Measurements from ENCODE around the gene PALLD. TPM values are rescaled to one million over a fixed set of nuclear protein-coding genes. Genes with fewer than 3 reads are reported as not detected.
A peak's percentile ranks its signal among the peaks of the same experiment; 100 is the strongest.

Gene PALLD
- total RNA-seq, 2 experiments from 2014 or later = 1.2 to 1.3 TPM

DNA sequence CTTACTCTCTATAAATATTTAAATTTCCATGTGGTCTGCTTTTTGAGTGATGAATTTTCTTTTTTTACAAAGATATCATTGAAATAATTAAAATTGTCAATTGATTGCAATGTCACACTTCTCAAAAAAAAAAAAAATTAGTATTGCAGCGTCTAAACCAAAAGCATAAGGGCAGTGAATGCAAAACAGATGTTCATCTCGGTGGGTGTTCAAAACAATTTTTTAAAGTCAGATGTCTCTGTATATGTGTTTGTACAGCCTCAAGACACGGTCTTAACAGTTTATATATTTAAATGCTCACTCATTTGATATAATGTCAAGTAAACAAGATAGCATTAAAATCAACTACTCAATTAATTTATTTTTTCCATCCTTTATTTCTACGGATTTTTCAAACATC is 52.3 kb downstream of the PALLD start:
- H3K27ac Mint-ChIP-seq = no peak overlapping the region
- H3K4me1 Mint-ChIP-seq (ENCODE audit: low read depth) = no peaks in the 10 kb centered on the region
- no peaks in the 10 kb centered on the region for H3K36me3 Mint-ChIP-seq (ENCODE audit: low read depth)
- no peaks in the 10 kb centered on the region for H3K9me3 Mint-ChIP-seq (ENCODE audit: insufficient read depth)
- no peak overlapping the region for H3K4me3 Mint-ChIP-seq
- peaks cover 9% of the 10 kb centered on the region for H3K27me3 Mint-ChIP-seq (ENCODE audit: low read depth)
- DNase-seq (no peak), ATAC-seq (no peak)
- ChIA-PET CTCF (no interaction called here), POLR2A (no interaction called here)

DNA sequence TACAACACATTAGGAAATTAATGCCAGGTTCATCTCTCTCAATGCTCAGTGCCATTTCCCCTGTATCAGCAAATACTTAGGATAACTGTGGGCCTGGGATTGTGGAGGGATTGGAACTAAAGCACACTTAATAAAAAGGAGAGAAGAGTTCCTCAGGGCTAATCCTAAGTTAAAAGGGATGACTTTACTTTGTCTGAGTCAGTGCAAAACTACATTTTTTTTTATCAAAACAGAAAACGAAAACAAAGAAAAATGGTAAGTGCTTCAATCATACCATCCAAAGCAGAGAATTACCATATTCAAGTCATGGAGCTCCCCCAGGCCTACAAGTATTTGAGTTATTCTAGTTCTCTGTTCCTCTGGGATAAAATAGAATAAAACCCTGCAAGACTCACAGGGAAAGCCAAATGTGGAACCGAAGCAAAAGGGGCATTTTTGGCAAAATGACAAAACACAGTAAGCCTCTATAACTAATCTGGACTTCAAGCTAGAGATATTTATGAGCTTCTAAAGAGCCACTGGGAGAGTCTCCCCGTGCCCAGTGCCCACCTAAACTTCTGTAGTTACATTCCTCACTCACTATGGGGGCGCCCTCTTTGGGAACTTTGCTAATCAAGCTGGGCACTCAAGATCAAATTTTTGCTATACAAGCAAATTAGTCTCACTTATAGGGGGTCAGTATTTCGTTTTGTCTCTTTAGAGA is 53.4 kb downstream of the PALLD start:
- Mint-ChIP-seq H3K4me3 (no peak overlapping the region), H3K36me3 (ENCODE audit: low read depth) (no peaks in the 10 kb centered on the region), H3K9me3 (ENCODE audit: insufficient read depth) (no peaks in the 10 kb centered on the region), H3K4me1 (ENCODE audit: low read depth) (no peaks in the 10 kb centered on the region), H3K27ac (no peak overlapping the region), H3K27me3 (ENCODE audit: low read depth) (peaks cover 8% of the 10 kb centered on the region)
- no peak for ATAC-seq
- no peak for DNase-seq
- ChIA-PET POLR2A (no interaction called here), CTCF (no interaction called here)

- CTCF ChIA-PET = no interaction called here
- Mint-ChIP-seq H3K4me1 (ENCODE audit: low read depth) (no peaks in the 10 kb centered on the region), H3K27me3 (ENCODE audit: low read depth) (peaks cover 8% of the 10 kb centered on the region), H3K27ac (no peak overlapping the region), H3K4me3 (no peak overlapping the region), H3K36me3 (ENCODE audit: low read depth) (no peaks in the 10 kb centered on the region), H3K9me3 (ENCODE audit: insufficient read depth) (no peaks in the 10 kb centered on the region)
- no peak for DNase-seq
- ATAC-seq = no peak
- POLR2A ChIA-PET = no interaction called here
These were observed 54.4 kb downstream of the PALLD start for GRCh38 chr4:168551211-168551610.

DNA sequence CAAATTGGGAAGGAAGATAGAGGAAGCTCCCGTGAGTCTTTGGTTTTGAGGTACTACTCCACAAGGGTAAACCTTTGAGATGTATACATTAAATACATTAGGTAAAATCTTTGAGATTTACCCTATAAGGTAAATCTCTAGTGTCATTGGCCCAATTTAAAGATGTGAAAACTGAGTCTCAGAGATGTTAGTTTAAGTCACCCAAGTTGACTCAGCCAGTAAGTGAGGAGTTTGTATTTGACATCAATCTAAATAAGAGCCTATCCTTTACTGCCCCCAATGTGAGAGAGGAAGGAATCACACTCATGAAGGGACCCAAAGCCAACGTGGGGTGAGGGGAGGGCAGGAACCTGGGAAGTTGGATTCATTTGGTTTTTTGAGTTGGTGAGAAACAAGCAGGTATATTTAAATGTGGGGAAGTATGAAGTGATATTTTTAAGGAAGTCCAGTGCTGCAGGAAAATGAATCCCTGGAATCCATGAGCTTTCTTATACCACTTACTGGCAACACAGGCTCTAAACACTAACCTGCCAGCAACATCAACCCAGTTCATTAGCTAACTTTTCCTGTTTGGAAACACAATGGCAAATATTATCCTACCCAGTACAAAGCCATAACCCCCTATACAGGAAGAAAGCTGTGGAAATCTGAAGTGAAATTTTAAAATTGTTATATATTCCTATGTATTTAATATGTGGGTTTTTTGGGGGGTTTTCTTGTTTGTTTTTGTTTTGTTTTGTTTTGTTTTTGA is 55.3 kb downstream of the PALLD start:
- H3K4me1 Mint-ChIP-seq (ENCODE audit: low read depth) = no peaks in the 10 kb centered on the region
- ChIA-PET POLR2A (no interaction called here), CTCF (interaction anchor here (0.7 to 1.1 kb wide), 4 partner anchors 19 to 42 kb away, joined by 3 to 4 read pairs (median 4); no protein-coding TSS in a partner anchor)
- DNase-seq (no peak), ATAC-seq (peak; percentile 55)
- no peak overlapping the region for H3K4me3 Mint-ChIP-seq
- no peaks in the 10 kb centered on the region for H3K36me3 Mint-ChIP-seq (ENCODE audit: low read depth)
- peaks cover 8% of the 10 kb centered on the region for H3K27me3 Mint-ChIP-seq (ENCODE audit: low read depth)
- no peaks in the 10 kb centered on the region for H3K9me3 Mint-ChIP-seq (ENCODE audit: insufficient read depth)
- H3K27ac Mint-ChIP-seq = no peak overlapping the region

DNA sequence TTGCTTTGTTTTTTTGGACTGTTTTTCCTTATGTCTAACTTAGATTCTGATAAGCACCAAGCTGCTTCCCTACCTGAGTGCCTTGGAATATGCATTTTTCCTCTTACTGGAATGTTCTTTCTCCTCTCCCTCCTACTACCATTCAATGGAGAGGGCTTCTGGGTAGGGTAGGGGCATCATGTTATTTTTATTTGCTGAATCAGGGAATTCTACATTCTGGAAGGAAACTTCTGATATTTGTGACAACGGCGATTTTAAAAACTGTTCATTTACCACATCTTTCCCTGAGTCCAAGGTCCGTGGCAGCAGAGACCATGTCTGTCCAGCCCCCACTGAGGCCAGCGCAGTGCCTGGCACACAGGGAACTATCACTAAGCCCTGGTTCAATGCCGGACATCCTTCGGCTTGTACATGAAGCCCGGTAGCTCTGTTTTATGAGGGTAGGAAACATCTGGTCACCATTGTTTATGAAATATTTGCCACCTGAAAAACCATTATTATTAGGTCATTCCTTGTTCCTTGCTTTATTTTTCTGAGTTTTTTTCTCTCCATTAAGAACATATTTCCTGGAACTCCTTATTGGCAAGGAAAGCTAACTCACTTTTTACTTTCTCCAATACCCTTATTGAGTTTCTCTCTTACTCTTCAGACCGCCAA is 57.0 kb downstream of the PALLD start:
- no peak for ATAC-seq
- Mint-ChIP-seq H3K36me3 (ENCODE audit: low read depth) (no peaks in the 10 kb centered on the region), H3K9me3 (ENCODE audit: insufficient read depth) (no peaks in the 10 kb centered on the region), H3K27ac (no peak overlapping the region), H3K4me3 (no peak overlapping the region), H3K4me1 (ENCODE audit: low read depth) (no peaks in the 10 kb centered on the region), H3K27me3 (ENCODE audit: low read depth) (peaks cover 7% of the 10 kb centered on the region)
- POLR2A ChIA-PET = no interaction called here
- no peak for DNase-seq
- CTCF ChIA-PET = no interaction called here

GRCh38 chr4:168555437-168555836 is 58.6 kb downstream of the PALLD start:
- no peak for DNase-seq
- peaks cover 7% of the 10 kb centered on the region for H3K27me3 Mint-ChIP-seq (ENCODE audit: low read depth)
- no peaks in the 10 kb centered on the region for H3K36me3 Mint-ChIP-seq (ENCODE audit: low read depth)
- ChIA-PET POLR2A (no interaction called here), CTCF (no interaction called here)
- H3K9me3 Mint-ChIP-seq (ENCODE audit: insufficient read depth) = no peaks in the 10 kb centered on the region
- no peak for ATAC-seq
- H3K27ac Mint-ChIP-seq = no peak overlapping the region
- no peaks in the 10 kb centered on the region for H3K4me1 Mint-ChIP-seq (ENCODE audit: low read depth)
- no peak overlapping the region for H3K4me3 Mint-ChIP-seq

DNA sequence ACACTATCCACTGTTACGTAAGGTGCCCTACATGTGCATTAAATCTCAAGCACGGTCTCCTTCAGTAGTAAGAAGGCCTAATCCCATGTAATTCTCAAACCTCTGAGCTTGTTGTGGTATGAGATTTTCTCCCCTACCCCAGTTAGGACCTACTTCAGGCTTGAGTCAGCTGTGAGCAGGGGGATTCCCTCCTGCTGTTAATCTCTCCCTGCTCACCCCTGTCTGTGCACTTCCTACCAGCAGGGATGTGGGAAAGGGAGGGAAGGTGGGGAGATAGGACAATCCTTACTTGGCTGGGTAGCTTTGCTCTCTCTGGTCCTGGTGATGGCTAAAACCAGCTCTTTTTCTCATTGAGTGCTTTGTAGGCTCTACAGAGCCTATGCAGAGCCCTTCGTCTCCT is 60.8 kb downstream of the PALLD start:
- ChIA-PET POLR2A (no interaction called here), CTCF (no interaction called here)
- Mint-ChIP-seq H3K9me3 (ENCODE audit: insufficient read depth) (no peaks in the 10 kb centered on the region), H3K36me3 (ENCODE audit: low read depth) (no peaks in the 10 kb centered on the region), H3K27ac (no peak overlapping the region), H3K27me3 (ENCODE audit: low read depth) (peaks cover 10% of the 10 kb centered on the region), H3K4me3 (no peak overlapping the region), H3K4me1 (ENCODE audit: low read depth) (no peaks in the 10 kb centered on the region)
- ATAC-seq (no peak), DNase-seq (no peak)

GRCh38 chr4:168558599-168558998 is 61.7 kb downstream of the PALLD start:
- H3K27me3 Mint-ChIP-seq (ENCODE audit: low read depth) = peaks cover 14% of the 10 kb centered on the region
- H3K9me3 Mint-ChIP-seq (ENCODE audit: insufficient read depth) = no peaks in the 10 kb centered on the region
- DNase-seq (no peak), ATAC-seq (no peak)
- POLR2A ChIA-PET = no interaction called here
- no peaks in the 10 kb centered on the region for H3K36me3 Mint-ChIP-seq (ENCODE audit: low read depth)
- no peaks in the 10 kb centered on the region for H3K4me1 Mint-ChIP-seq (ENCODE audit: low read depth)
- CTCF ChIA-PET = no interaction called here
- H3K4me3 Mint-ChIP-seq = no peak overlapping the region
- no peak overlapping the region for H3K27ac Mint-ChIP-seq

DNA sequence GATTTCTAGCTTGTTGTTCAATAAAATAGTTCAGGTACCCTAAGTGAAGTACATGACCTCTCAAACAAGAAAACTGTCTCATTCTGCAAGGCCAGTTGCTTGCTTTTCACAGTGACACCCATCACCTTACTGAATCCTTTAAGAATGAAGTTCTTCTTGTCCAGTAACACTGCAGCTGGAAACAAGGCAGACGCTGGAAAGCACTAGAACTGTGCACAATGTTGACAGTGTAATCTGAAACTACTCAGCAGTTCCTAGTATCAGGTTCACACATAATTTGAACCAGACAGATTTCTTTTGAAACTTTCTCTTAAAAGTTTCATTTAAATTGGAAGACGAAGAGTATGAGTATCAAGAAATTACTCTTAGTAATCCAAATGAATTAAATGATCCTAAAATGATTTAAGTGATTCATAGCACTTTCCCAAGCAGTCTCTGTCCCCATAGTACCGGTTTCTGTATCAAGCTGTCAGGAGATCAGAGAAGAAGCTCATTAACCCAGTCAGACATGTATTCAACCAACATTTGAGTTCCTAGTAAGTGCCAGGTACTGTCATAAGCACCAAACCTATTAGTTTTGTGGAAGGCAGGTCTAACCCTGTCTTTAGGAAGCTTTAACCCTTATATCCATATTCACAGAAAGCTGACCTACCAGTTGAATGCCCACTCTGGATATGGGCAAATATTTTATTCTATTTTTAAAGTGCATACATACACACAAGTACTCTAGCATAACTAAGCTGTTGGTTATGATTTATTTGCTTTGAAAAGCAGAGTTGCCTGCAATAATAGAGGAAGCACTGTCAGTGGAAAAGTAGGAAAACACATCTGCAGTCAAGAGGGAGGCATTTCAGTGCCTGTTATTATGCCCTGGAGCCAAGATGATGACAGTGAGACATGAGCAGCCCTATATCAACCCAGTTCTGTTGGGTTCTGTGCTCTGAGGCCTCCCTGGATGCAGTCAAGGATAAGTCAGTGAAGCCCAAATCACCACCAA is 63.6 kb downstream of the PALLD start:
- Mint-ChIP-seq H3K27me3 (ENCODE audit: low read depth) (peaks cover 12% of the 10 kb centered on the region), H3K9me3 (ENCODE audit: insufficient read depth) (no peaks in the 10 kb centered on the region), H3K4me1 (ENCODE audit: low read depth) (no peaks in the 10 kb centered on the region), H3K27ac (no peak overlapping the region), H3K4me3 (no peak overlapping the region), H3K36me3 (ENCODE audit: low read depth) (no peaks in the 10 kb centered on the region)
- ATAC-seq = no peak
- DNase-seq = no peak
- POLR2A ChIA-PET = interaction anchor here (0.5 kb wide), 1 partner anchor 1452 kb away, joined by 3 read pairs; no protein-coding TSS in a partner anchor
- CTCF ChIA-PET = interaction anchor here (0.8 kb wide), 1 partner anchor 31 kb away, joined by 3 read pairs; no protein-coding TSS in a partner anchor

- Mint-ChIP-seq H3K4me1 (ENCODE audit: low read depth) (no peaks in the 10 kb centered on the region), H3K27me3 (ENCODE audit: low read depth) (peaks cover 12% of the 10 kb centered on the region), H3K4me3 (no peak overlapping the region), H3K36me3 (ENCODE audit: low read depth) (no peaks in the 10 kb centered on the region), H3K9me3 (ENCODE audit: insufficient read depth) (no peaks in the 10 kb centered on the region), H3K27ac (no peak overlapping the region)
- ATAC-seq = no peak
- CTCF ChIA-PET = no interaction called here
- no peak for DNase-seq
- POLR2A ChIA-PET = no interaction called here
These were observed 65.3 kb downstream of the PALLD start for GRCh38 chr4:168562041-168562571.

- ChIA-PET POLR2A (no interaction called here), CTCF (no interaction called here)
- ATAC-seq = no peak
- DNase-seq = no peak
- H3K27ac Mint-ChIP-seq = no peak overlapping the region
- H3K9me3 Mint-ChIP-seq (ENCODE audit: insufficient read depth) = no peaks in the 10 kb centered on the region
- no peaks in the 10 kb centered on the region for H3K36me3 Mint-ChIP-seq (ENCODE audit: low read depth)
- H3K4me3 Mint-ChIP-seq = no peak overlapping the region
- peaks cover 11% of the 10 kb centered on the region for H3K27me3 Mint-ChIP-seq (ENCODE audit: low read depth)
- no peaks in the 10 kb centered on the region for H3K4me1 Mint-ChIP-seq (ENCODE audit: low read depth)
These were observed 67.2 kb downstream of the PALLD start for GRCh38 chr4:168564023-168564422.
